HG03196 (cell line): ENCODE data around the gene MGAT4D.
"Not testable (repeated sequence)": the region's sequence is repeated elsewhere in the genome, so short reads cannot be mapped to it uniquely, and the experiment has no call there.

Source experiments
- ATAC-seq: cut with Tn5 transposase; IDR thresholded peaks from one replicate; pipeline ENCODE4 v1.9.1; 2021; ENCODE audit not compliant: unreplicated experiment

Gene MGAT4D

DNA sequence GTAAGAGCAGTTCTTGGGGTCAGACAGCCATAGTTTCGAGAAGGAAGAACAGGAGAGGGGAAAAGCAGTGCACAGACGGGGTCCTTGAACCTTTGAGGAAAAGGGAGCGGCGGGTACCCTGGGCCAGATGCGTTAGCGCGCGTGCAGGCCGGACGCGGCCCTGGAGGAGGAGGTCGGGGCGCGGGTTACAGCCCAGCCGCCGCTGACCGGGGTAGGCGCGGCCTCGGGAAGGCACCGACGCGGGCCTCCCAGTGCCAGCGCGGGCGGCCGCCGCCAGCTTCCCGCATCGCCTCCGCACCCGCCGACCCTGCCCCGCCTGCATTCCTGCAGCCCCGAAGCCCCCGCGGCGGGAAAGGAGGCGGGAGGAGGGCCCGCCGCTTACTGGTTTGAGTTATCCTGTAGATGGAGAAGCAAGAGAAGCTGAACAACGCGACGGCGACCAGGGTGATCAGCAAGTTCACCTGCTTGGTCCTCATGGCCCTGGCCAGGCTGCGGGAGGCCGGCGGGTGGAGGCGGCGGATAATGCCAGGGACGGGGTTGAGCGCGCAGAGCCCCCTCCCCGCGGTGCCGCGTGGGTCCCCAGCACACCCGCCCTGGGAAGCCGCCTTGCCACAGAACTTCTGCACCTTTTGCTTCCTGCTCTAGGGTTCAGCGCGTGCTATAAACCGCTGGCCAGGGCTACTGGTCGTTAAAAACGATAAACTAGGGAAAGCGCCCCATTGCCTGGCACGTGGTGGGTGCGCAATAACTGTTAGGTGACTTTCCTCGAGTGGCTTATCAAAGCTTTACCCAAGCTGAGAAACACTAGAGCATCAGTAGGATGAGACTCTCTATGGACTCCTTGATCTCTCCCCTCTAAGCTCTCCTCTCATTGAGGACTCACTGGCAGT, at the start of gene MGAT4D:
TSS of gene MGAT4D (minus strand) at position 547 of the 890 bp plus-strand sequence. CDS start at position 476, 71 bp downstream.
- ATAC-seq = no peak

DNA sequence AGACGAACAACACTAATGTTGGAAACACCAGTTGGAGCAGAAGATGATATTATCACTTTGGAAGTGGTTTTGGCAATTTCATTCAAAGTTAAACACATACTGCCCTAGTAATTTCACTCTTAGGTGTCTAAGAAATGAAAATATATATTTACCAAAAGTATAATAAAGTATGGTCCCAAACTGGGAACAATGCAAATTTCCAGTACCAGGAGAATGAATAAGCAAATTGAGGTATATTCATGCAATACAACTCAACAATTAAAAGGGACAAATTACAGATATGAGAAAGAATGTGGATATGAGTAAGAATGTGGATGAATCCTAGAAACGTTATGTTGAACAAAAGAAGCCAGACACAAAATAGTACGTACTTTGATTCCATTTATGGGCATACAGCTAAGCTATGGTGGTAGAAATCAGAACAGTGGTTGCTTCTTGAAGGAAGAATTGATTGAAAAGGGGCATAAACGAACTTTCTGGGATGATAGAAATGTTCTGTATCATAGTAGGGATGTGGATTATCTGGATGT, 35.9 kb upstream of the MGAT4D start:
- no peak for ATAC-seq

GRCh38 chr4:140529434-140529833, 31.3 kb upstream of the MGAT4D start:
- ATAC-seq = no peak

- peak; percentile 100 for ATAC-seq
These were observed 26.0 kb upstream of the MGAT4D start, which contains the start of gene ELMOD2 for GRCh38 chr4:140523857-140524742. ELMOD2 (plus strand) TSS chr4:140524168; CDS start chr4:140525429, 1,261 bp downstream.

DNA sequence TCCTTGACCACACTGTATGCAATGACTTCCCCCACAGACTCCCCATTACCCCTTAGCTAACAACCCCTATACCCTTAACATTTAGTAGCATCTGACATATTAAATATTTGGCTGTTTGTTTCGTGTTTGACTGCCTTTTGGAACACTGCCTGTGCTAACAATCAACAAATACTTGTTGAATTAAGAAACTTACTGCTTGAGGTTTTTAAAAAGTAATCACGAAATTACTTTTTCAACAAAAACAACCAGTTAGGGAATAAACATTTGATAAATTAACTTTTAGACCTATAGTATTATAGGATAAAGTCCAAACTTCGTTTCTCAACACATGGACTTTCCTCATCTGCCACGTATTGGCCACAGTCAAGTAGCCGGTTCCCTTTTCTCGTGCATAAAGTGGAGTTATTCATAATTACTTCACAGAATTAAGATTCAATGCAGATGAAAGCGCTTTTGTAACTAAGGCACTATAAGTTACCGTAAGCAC, 25.3 kb upstream of the MGAT4D start:
- peak; percentile 6 for ATAC-seq

DNA sequence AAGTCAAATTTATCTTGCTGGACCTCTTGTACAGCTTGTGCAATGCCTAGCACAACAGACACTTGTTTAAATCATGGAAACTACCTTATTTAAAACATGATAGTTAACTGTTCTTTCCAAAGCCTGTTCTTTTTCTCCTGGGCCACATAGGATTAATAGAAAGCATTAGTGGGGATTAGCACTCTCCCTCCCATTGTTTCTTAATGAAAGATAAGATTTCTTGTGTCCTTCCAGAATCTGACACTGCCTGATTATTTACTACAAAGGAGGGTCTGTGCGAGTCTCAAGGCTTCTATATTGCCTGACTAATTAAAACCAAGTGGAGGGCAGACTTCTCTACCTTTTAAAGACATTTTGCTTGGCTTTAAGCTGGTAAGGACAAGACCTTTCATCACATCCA, 17.3 kb upstream of the MGAT4D start:
- ATAC-seq = no peak

GRCh38 chr4:140513765-140514164, 15.7 kb upstream of the MGAT4D start:
- not testable (repeated sequence) for ATAC-seq

GRCh38 chr4:140504261-140504660, 6.2 kb upstream of the MGAT4D start:
- no peak for ATAC-seq

GRCh38 chr4:140499391-140499790, 1.3 kb upstream of the MGAT4D start:
- ATAC-seq = no peak

GRCh38 chr4:140497405-140497746, 717 bp downstream of the MGAT4D start:
- ATAC-seq = no peak

- ATAC-seq = no peak
These were observed 12.2 kb downstream of the MGAT4D start for GRCh38 chr4:140485939-140486338.

GRCh38 chr4:140483445-140483844, 14.6 kb downstream of the MGAT4D start:
- no peak for ATAC-seq

DNA sequence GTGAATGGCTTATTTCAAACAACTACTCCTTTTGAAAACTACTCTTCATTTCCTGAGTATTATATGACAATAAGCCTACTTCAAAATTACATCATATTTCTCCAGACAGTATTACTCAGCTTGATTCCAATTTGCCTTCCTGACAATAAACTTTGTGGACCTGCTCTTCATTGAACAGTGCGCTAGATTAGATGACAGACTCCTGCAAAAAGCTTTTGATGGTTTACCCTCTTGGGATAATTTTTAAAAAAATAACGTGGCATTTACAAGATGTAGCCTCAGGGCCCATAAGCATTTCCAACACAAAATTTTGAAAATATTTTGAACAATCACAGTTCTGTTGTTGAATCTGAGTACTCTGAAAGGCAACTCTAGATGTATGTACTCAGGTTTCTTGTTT, 25.9 kb downstream of the MGAT4D start:
- no peak for ATAC-seq

DNA sequence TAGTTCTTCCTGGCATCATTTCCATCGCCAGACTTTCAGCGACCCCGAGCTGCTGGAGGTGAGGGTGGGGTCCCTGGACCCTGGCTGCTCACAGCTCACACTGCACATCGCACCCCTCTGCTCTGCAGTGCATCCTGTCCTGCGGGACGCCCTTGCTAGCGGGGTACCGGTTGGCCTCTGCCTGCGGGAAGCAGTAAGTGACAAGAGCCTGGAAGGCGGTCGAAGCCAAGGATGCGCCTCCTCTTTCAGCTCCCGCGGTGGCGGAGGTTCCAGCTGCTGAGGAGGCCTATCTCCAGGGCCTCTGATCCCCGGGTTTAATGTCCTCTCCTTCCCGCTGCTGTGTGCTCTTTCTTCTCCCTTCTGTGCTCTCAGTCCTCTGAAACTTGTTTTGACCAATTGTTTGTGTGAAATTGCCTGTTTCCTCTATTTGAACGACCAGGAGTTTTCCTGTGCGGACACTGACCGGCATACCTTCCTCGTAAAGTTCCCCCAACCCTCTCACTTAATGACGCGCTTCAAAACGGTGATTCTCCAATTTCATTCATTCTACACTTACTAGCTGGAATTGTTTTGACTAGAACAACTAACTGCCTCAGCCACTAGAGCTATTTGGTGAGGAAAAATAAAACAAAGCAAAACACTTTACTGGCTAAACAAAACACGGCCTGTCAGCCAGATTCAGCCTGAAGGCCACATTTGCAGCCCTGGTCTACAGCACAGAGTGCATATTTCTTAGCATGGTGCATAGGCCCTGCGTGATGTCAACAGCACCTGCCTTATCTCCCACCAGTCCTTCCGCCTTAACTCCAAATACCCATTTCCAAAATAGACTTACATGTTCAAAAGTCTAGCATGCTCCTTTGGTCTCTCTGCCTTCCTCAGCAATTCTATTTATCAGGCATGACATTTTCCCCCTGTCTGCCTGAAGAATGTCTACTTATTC, 28.0 kb downstream of the MGAT4D start:
- ATAC-seq = no peak

DNA sequence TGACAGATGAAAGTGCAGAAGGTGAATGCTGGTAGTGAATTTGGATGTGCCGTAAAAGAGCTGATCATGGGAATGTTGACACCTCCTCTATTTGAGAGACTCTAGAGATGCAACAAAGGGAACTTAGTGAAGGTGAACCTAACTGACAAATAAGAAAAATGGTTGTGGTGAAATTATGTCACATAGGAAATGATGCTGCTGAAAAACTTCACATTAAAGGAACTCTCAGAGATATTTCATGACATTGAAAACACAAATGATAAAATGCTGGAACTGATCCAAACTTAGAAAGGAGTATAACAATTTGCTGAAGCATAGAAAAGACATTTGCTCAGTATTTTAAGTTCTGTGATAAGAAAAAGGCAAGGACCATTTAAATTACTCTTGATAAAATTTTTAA, 31.9 kb downstream of the MGAT4D start:
- no peak for ATAC-seq

GRCh38 chr4:140463614-140464013, 34.5 kb downstream of the MGAT4D start:
- no peak for ATAC-seq

GRCh38 chr4:140463182-140463581, 34.9 kb downstream of the MGAT4D start:
- no peak for ATAC-seq

- ATAC-seq = no peak
These were observed 47.7 kb downstream of the MGAT4D start for GRCh38 chr4:140450352-140450751.

GRCh38 chr4:140448830-140449229, 49.3 kb downstream of the MGAT4D start:
- no peak for ATAC-seq

DNA sequence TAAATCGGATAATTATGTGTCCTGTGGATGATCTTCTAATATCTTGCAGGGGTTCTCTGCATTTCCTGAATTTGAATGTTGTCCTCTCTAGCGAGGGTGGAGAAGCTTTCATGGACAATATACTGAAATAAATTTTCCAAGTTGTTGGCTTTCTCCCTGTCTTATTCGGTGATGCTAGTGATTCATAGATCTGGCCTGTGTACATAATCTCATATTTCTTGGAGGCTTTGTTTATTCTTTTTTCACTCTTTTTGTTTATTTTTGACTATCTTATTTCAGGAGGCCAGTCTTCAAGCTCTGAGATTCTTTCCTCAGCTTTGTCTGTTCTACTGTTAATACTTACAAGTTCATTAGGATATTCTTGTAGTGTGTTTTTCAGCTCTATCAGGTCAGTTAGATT, 49.9 kb downstream of the MGAT4D start:
- no peak for ATAC-seq
